HG02763 (cell line): Measurements from ENCODE around the gene SLCO1B1.

Experiments
- ATAC-seq: cut with Tn5 transposase; IDR thresholded peaks from one replicate; pipeline ENCODE4 v1.9.1; 2021; ENCODE audit warnings: mild to moderate bottlenecking, moderate library complexity; ENCODE audit not compliant: unreplicated experiment

The SLCO1B1 gene

DNA sequence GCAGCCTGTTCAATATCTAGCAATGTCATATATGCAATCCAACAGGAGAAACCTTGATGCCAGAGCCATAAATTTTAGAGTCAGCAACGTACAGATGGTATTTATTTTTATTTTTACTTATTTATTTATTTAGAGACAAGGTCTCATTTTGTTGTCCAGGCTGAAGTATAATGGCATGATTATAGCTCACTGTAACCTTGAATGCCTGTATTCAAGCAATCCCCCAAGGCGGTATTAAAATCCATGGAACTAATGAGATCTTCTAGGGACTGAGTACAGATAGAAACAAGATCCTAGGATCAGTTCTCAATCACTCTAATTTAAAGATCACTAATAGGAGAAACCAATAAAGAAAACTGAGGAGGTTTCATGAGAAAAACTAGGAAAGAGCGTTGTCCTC lies 89.3 kb downstream of the SLCO1B1 start:
- ATAC-seq: no peak

DNA sequence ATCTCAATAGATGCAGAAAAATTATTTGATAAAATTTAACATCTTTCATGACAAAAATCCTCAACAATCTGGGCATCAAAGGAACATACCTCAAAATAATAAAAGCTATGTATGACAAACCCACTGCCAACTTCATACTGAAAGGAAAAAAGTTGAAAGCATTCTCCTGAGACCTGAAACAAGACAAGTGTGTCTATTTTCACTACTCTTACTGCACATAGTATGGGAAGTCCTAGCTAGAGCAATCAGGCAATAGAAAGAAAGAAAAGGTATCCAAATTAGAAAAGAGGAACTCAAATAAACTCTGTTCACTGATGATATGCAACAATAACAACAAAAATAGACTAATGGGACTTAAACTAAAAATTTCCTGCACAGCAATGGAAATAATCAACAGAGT lies 90.1 kb downstream of the SLCO1B1 start:
- ATAC-seq: no peak

DNA sequence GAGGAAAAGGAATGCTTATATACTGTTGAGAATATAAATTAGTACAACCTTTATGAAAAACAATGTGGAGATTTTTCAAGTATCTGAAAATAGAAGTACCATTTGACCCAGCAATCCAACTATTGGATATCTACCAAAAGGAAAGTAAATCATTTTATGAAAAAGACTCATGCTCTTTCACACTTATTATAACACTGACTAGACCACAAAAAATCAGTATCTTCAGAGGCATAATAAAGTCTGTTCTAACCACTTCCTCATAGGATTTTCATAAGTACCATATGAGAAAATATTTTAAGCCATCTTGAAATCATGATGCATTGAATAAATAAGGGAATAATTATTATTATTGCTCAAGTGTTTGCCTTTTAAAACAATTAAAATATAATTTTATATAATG lies 90.8 kb downstream of the SLCO1B1 start:
- no peak for ATAC-seq

DNA sequence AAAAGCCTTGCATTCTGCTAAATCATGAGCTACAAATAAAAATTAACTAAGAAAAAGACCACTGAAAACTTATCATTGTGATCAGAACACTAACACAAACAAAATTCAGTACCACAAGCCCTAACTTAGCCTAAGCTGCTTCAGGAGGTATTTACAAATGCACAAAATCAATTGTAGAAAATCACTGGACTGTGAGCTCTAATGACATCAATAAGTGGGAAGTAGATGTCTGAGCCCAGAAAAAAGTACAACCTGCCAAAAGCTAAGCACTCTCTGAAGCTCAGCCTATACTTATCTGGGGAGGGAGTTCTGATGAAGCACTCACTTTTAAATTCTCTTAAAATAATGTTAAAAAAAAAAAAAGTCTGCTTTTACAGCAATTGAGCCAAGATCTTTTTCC lies 92.9 kb downstream of the SLCO1B1 start:
- no peak for ATAC-seq

DNA sequence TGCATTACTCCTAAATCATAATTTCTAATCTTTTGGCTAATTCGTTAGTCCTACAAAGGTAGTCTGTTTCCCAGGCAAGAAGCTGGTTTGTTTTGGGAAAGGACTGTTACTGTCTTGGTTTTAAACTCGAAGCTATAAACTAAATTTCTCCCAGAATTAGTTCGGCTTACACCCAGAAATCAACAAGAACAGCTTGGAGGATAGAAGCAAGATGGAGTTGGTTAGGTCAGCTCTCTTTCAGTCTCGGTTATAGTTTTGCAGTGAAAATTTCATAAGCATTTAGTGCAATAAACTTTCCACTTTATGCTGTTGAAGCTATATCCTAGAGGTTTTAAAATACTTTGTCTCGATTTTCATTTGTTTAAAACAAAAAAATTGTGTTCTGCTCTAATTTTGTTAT lies 103.4 kb downstream of the SLCO1B1 start:
- no peak for ATAC-seq

DNA sequence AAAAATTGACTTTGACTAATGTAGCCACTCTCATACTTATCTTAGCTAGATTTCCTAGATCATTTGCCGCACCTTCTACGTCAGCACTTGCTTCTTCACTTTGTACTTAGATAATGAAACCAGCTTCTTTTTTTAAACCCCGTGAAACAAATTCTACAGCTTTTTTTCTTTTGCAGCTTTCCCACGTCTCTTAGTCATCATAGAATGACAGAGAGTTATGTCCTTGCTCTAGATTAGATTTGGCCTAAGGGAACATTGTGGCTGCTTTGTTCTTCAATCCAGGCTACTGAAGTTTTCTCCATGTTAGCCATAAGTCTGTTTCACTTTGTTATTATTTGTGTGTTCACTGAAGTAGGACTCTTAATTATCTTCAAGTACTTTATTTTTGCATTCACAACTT lies 108.9 kb downstream of the SLCO1B1 start:
- no peak for ATAC-seq

DNA sequence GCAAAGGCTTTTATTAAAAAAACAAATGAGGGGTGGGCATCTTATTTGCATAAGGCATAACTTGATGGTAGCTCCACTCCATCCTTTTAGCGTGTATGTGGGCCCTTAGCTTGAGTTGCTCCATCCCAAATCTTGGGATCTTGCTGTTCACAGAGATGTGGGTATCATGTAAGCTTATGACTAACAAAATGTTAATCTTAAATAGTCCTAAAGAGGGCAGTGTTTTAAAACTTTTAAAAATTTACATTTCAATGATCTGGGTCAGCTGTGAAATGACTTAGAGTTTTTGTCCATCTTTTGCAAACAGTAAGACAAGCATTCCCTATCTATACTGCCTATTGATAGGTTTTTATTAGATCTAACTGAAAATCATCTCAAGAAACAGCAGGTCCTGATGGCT lies 117.7 kb downstream of the SLCO1B1 start:
- no peak for ATAC-seq

DNA sequence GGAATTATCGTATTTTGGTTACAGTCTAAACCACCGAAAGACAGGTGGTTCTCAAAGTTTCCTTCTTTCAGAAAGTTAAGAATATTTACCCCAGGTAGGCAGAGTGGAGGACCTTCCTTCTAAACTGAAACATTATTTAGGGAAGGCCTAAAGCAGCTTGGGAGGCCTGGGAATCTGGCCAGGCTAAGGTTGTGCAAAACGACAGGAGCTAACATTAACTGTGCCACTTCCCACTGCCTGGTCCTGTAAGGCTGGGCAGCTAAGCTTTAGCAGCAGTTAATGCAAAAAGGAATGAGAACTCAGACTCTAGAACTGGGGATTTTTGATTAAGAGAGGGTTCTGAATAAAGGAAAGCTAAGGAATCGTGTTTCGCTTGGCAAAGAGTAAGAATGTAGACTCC lies 121.1 kb downstream of the SLCO1B1 start:
- ATAC-seq: no peak

DNA sequence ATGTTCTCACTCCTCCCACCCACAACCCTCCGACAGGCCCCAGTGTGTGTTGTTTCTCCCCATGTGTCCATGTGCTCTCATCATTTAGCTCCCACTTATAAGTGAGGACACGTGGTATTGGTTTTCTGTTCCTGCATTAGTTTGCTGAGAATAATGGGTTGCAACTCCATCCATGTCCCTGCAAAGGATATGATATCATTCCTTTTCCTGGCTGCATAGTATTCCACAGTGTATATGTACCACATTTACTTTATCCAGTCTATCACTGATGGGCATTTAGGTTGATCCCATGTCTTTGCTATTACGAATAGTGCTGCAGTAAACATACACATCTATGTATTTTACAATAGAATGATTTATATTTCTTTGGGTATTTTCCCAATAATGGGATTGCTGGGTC lies 126.2 kb downstream of the SLCO1B1 start:
- no peak for ATAC-seq

DNA sequence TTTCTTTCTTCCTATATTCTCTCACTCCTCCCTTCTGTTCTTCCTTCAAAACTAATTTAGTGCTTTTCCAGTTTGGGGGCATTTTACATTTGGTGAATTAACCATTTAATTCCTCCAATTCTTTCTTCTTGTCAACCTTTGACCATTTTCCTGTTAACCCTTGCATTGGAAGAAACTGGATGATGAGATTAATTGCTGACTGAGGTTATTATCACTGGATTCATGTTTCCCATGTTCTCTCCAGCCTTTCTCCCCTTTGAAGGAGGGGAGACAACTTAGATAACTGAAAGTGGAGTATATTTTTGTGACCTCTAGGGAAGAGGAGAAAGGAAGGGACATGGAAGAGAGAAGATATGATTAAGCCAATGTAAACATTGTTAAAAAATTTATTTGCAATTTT lies 133.2 kb downstream of the SLCO1B1 start:
- no peak for ATAC-seq

DNA sequence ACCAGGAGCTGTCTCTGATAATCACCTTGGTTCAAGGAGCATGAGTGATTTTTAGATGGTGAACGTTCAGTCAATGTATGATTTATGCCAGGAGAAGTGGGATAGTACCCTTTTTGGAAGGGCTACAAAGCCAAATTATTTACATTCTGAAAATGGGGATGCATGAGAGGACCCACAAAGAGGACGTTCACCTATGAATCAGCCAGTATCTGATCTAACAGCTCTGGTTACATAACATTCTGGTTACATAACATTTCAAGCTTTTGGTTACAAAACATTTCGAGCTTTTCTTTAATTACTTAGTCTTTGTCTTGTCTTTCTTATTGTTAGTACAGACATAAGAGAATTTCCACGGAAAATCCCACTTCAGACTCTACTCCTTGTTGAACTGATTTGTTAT lies 134.9 kb downstream of the SLCO1B1 start:
- ATAC-seq: no peak

DNA sequence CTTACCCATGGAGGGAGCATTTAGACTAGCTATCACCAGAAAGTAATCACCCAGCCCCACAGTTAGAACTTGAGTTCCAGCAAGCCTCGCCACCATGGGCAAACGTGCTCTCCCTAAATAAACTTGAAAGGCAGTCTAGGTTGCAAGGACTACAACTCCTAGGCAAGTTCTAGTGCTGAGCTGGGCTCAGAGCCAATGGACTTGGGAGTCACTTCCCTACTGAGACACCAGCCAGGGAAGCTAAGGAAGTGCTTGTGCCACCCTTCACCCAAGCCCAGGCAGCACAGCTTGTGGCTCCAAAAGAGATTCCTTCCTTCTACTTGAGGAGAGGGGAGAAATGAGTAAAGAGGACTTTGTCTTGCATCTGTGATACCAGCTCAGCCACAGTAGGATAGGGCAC lies 145.8 kb downstream of the SLCO1B1 start:
- no peak for ATAC-seq
